ENCODE measurements around the gene MYO18B.

- TF ChIP-seq CTCF (IDR thresholded peaks at IDR 0.05; ENCODE audit: insufficient read depth, low read length, poor library complexity, severe bottlenecking) (no peak), EZH2phosphoT487 (conservative IDR thresholded peaks at IDR 0.05; ENCODE audit: low read length) (no peak)
Measured at GRCh38 chr22:25729016-25729995, 12.7 kb upstream of the MYO18B start.

Data from SU-DHL-6 (cell line).